GM18520 (cell line): ENCODE measurements around the gene ZNF628.

Source experiments
- ATAC-seq: cut with Tn5 transposase; IDR thresholded peaks from one replicate; pipeline ENCODE4 v1.9.1; 2021; ENCODE audit not compliant: unreplicated experiment

ZNF628 gene

DNA sequence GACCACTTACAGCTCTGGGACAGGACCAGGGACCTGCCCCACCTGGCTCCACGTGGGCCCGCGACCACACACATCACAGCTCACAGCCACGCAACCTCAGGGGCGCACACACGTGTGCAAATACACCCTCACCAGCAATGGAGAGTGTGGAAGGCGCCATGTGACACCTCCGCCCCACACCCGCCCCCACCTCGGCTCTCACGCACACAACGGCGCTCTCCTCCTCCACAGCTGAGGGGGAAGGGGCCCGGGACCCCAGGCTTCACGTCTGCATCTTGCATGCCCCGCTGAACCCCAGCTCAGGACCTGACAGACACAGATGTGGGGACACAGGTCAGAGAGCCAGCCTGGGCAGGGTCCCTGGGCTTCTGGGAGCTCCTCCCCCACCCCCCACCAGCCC, 26.9 kb upstream of the ZNF628 start:
- ATAC-seq, result no peak

DNA sequence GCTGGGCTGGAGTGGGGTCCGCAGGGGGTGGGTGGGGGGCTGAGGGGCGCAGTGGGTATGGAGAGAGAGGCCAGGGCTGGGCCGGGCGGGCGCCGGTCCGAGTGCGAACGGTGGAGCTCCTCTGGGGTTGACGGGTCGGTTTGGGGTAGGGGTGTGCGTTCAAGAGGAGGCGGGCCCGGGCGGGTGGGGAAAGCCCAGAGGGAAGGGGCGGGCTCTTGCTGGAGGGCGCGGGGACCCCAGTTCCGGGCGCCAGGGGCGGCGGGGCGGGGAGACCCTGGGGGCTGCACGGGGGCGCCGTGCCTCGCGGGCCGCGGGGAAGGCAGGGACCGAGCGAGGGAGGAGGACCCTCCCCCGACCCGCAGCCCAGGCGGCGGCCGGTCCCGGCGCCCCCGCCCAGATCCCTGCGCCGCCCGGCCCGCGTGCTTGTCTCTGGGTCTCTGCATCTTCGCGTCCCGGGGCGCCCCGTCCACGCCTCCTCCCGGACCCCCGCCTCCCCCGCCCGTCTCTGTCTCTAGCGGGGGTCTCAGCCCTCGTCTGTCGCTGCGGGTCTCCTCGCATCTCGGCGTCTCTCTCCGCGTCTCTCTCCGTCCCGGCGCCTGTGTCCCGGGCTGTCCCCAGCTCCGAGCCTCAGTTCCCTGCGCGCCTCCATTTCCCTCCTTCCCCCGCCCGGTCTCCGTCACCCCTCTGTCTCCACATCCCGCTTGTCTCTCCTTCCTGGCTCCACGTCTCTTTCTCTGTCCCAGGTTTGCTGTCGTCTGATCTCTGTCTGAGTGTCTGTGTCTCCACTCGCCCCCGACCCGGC, 25.1 kb upstream of the ZNF628 start:
- no peak for ATAC-seq

DNA sequence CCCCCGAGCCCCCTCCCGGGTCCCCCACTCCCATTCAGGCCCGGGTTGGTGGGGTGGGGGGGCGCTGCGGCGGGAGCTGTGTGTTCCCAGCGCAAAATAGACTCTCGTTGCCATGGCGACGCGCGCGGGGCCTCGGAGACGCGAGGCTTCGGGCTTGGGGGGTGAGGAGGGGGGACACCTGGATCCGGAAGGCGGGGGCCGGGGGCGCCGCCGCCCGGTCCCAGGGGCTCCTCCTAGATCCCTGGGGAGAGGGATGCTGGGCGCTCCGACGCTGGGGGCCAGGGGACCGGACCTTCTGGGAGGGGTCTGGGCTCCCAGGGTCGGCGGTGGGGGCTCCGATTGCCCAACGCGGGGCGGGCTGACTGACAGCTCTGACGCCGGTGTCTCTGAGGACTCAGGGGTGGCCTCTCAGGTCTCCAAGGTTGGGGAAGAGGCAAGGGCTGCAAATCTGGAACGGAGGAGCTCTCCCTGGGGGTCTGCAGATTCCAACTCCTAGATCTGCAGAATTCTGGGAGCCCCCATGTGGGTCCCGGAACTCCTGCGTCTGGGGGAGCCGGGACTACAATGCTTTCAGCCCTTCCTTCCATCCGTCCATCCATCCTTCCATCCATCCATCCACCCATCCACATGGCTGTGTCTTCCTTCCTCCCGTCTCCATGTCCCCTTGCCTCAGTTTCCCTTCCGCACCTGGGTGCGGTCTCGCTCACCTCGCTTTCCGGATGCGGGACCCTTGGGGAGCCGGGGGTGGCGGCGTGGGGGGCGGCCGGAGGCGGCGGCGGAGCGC, 24.3 kb upstream of the ZNF628 start:
- ATAC-seq, result no peak

DNA sequence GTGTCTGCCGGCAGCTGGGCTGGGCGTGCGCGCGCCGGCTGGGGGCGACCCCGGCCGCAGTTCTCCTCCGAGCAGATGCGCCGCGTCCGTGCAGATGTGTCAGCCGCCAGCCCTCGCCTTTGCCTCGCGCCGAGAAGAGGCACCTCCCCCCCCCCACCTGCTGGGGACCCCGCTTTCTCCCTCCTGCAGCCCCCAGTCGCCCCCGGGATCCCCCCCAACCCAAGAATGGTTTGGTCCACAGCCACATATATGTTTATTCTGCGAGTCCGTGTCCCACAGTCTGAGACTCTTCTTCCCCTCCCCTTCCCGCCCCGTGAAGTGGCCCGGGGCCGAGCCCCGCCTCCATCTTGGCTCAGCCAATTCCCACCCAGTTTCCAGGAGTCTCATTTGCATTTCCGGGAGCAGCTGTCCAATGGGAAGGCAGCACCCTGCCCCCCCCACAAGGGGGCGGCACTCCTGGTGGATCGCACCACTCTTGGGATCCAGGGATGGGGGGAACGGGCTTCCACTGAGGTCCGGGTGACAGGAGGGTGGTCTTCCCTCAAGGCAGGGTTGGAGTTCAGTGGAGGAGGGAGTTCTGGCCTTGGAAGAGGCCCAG, 23.6 kb upstream of the ZNF628 start:
- no peak for ATAC-seq

DNA sequence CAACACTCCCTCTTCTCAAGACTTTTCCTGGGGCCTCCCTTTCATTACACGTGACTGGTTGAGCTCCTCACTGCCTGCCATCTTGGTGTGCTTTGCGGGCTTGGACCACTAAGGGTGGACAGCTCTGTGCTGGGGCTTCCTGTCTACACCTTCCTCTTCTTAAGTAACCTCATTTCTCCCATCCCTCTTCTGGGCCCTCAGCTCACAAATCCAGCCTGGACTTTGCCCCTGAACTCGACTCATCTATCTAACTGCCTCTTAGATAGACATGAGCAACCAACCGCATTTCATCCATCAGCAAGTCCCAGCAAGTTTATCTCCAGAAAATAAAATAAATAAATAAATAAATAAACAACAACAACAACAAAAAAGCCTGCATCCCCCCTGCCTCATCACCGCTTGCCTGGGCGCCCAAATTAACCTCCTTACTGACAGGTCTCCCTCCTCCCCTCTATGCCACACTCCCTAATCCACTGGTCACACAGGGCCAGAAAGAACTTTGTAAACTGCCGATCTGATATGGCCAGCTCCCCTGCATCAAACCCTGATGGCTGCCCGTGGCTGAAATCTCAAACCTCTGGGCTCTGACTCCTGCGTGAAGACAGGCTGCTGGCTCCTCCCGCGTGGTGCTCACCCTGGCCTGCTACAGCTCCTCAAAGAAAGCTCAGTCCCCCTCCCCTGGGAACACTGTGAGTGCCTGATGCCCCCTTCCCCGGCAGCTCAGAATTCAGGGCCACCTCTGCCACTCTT, 22.7 kb upstream of the ZNF628 start:
- no peak for ATAC-seq

DNA sequence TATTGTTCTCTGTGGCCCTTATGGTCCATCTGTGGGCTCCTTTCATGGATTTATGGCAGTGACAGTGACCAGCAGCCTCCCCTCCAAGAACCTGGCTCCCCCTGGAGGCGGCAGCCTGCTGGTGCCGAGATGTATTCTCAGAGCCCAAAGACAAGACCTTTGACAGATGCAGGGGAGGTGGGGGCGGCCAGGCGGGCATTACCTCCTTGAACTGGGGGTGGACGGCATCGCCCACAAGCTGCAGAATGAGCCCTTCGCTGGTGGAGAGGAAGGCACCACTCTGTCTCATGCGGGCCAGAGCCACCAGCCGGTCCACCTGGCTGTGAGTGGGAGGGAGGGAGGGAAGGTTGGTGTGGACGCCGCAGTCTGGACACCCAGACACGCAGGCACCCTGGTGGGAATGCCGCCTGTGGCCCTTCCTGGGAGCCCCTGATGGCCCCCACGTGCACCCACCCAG, 21.6 kb upstream of the ZNF628 start:
- ATAC-seq, result no peak

DNA sequence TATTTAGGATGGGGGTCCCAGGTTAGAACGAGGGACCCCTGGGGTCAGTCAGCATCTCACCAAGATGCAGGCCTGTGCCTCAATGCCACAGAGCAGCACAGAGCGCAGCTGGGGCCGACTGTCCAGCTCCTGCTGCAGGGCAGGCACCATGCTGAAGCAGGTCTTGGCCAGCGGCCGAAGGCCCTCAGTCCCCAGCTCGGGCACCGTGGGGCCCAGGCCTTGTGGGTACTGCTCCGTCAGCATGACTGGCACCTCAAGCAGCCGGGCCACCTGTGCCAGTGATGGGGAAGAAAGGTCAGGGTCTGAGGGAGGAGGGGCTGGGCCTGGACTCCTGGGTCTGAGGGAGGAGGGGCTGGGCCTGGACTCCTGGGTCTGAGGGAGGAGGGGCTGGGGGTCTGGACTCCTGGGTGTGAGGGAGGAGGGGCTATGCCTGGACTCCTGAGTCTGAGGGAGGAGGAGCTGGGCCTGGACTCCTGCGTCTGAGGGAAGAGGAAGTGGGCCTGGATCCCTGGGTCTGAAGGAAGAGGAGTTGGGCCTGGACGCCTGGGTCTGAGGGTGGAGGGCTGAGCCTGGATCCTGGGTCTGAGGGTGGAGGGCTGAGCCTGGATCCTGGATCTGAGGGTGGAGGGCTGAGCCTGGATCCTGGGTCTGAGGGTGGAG, 20.7 kb upstream of the ZNF628 start:
- no peak for ATAC-seq

DNA sequence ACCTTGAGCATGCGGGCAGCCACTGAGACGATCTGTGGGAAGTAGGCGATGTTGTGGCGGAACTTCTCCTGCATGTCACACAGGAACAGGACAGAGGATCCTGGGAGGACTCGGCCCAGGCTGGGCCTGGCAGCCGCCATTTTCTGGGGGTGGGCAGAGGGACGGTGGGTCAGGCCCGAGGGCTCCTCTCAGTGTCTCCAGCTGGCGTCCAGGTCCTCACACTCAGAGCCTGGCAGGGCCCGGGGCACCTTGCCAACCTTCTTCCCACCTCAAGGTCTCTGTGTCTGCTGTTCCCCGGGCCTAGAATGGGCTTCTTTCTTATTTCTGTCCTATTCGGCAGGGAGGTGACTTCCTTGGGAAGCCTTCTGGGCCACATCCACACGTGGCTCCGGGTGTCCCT, 20.1 kb upstream of the ZNF628 start:
- no peak for ATAC-seq

DNA sequence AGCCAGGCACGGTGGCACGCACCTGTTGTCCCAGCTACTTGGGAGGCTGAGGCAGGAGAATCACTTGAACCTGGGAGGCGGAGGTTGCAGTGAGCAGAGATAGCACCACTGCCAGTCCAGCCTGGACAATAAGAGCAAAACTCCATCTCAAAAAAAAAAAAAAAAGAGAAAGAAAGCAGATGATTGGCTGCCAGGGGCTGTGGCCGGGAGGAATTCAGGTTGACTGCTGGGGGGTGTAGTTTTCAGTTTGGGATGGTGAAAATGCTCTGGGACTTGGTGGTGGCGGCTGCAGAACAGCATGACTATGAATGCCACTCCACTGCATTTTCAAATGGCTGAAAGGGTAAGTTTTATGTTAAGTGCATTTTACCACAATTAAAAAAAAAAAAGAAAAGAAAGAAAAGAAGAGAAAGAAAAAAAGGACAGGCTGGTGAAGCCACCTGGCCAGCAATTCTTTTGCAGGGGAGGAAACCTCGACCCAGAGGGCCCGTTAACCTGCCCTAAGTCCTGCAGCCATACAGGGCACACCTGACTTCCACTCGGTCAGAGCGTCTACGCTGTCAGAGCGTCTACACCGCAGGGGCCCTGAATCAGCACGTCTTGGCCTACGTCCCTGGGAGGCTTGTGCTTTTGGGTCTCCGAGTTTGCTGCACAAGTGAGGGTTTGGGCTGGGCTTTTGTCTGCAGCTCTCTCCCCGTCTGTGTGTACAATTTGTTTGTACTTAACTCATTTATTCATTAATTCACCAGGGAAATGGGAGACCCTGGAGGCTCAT, 18.5 kb upstream of the ZNF628 start:
- ATAC-seq, result no peak

DNA sequence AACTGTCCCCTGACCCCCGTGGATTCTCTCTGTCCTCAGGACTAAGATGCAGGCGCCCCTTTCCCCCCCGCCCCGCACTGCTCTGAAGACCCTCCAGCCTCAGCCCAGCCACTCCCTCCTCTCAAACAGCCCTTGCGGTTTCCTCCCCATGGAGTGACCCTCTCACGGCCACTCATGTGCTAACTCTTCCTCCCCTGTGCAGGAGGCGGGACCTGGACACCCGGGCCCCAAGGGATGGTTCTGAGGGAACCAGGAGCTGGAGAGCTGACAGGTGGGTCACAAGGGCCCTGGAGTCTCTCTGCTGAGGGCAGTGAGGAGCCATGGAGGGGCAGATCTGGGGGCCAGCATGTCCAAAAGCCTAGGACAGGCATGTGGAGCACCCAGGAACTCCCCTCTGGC, 16.9 kb upstream of the ZNF628 start:
- no peak for ATAC-seq

DNA sequence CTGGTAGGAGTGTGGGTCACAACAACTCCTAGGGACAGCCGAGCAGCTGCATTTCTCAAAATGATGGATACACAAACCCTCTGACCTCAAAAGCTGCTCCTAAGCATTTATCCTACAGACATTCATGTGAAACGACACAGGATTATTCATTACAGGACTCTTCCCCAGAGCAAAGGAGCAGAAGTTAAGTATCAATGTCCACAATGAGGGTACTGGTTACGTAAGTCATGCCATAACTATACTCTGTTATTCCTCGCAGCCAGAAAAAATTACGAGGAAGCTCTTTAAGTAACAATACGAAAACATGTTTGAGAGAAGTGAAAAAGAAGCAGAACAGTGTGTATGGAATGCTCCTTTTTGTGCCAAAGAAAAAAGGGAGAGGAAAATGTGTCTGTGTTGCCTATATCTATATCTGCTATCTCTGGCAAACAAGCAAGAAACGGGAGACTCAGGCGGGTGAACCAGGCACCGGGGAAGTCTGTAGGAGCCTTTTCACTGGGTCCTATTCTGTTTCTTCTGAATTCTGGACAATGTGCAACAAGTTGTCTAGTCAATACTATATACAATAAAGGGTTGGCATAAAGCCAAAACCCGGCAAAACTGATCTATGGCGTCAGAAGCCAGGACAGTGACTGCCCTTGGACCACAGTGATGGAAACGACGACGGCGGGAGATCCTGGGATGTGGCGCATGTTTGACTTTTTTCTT, 16.3 kb upstream of the ZNF628 start:
- ATAC-seq, result no peak

DNA sequence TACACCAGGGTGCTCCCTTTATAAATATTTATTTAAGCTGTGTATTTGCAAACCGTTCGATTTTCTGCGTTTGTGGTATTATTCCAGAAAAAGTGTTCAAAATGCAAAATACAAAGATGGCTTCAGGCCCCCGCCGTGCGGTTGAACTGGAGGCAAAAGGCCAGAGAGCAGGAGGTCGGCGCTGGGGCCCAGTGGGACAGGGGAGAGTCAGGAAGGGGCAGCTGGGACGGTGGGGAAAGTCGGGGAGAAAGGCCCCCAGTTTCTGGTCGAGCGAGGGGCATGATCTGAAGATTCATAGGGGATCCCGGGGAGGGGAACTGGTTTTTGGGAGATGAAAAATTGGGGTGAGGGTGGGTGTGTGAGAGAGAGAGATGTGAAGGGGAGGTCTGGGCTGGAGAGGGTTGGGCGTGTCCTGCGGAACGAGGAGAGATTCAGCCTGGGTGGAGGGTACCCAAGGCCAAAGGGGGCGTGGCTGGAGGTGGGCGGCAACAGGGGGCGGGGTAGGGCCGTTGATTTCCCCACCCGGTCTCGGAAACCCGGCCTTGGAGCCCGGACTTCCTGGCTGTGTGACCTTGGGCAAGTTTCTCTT, 15.7 kb upstream of the ZNF628 start:
- no peak for ATAC-seq

DNA sequence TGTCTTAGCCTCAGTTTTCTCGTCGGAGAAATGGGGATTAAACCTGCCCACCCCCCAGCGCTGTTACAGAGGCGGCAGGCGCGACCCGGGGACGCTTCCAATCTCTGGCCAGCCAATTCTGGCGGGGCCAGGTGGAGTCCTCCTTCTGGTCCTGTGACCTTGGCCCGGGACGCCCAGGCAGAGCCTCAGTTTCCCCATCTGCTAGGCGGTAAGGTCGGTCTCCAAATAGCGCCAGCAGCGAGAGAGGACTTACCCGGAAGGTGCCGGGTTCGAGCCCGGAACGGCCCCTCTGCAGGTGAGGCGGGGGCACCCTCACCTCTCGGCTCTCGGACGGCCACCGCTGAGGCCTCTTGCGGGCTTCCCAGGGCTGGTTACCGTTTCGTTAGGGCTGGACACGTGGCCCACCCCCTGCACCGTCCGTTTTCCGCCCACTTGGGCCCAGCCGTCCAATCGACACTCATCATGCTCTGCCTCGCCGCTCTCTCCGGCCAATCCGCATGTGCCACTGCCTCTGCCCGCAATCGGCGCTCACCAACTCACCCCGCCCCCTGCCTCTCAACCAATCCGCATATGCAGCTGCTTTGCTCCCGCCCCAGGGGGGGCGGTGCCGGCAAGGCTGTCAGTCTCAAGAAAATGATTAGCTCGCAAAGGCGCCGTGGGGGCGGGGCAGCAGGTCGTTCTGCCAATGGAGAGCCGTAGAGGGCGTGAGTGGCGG, 15.0 kb upstream of the ZNF628 start, which contains the start of gene ISOC2:
Gene ISOC2 (minus strand): TSS at position 384 of the 715 bp plus-strand sequence. CDS start 5,156 bp downstream, outside the sequence.
- ATAC-seq, result peak; percentile 96

DNA sequence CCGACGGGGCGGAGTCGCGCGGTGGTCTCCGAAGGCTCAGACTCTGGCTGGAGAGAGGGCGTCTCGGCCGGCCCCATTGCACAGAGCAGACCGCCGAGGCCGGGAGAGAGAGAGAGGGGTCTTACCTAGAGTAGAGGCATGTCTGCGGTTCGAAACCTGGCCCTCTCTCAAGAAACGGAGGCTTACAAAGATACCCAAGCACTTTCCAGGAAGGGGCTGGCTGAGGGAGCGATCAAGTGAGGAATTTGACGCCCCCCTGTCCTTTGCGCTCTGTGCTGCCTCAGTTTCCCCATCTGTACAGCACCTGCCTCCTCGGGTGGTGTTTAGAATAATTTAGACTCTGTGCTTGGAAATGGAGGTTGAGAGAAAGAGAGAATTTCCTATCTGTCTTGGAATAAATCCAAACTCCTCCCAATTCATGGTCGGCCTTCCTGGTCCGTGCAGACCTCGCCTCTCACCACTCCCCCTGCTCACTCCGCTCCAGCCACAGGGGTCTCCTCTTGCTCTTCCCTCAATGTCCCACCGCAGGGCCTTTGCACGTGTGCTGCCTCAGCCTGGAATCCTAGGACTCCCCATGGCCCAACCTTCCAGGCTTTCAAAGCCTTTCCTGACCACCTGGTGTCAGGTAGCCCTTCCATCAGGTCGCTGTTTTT, 14.3 kb upstream of the ZNF628 start:
- no peak for ATAC-seq

DNA sequence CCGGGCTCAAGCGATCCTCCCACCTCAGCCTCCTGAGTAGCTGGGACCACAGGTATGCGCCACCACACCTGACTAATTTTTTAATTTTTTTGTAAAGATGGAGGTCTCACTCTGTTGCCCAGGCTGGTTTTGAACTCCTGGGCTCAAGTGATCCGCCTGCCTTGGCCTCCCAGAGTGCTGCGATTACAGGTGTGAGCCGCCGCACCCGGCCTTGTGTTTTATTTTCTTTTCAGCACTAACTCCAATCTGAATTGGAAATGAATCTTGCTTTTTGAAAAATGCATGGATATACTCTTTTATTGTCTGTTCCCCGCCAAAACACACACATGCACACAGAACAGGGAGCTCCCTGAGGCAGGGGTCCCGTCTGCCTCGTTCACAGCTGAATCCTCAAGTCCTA, 13.7 kb upstream of the ZNF628 start:
- no peak for ATAC-seq

DNA sequence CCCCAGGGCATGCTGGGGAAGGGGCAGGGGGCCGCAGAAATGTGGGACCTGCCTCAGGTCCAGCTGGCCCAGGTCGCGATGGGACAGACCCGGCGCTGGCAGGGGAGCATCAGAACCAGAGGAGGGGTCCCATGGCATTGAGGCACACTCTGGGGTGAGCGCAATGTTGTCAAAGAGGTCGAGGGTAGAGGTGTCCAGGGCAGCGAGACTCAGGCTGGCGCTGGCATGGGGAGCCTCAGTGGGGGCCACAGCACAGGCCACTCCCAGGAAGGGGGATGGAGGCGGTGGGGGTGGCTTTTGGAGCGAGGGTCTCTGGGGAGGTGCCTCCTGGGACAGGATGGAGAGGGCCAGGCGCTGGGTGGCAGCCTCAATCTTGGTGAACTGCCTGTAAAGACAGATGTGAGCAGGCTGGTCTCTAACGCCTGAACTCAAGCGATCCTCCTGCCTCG, 12.8 kb upstream of the ZNF628 start:
- no peak for ATAC-seq

DNA sequence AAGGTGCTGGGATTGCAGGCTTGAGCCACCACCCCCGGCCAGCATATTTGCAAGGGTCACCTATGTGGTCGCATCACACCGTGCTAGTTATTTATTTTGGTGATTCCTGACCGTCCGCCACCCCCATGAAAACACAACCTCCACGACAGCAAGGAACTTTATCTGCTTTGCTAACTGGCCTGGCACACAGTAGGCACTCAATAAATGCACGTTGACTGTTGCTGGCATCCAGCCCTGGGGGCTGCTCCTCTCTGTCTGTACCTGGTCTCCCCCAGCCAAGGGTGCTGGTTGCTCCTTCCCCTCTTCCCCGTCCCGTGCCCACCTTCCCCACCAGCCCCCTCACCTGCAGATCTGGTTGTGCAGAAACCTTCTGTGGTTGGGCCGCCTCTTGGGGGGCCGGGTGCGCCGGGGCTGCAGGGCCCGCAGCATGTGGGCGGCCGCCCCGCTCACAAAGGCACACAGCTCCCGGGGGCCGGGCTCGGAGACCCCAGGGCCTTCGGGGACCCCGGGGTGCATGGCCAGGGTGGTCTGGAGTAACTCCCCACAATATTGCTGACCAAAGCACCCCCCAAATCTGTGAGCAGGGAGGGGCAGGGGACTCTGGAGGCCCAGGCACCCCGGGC, 12.3 kb upstream of the ZNF628 start:
- no peak for ATAC-seq
